Kidney (tissue), 14 donors: ENCODE measurements around the gene FAM89B. TPM values are rescaled to one million over a fixed set of nuclear protein-coding genes. Genes with fewer than 3 reads are reported as not detected.

Experiments
- DNase-seq, 5 donors: peaks; one replicate each; pipeline ENCODE4 v3.0.0-alpha.2; 2013 to 2020
- FAIRE-seq: peaks from 2 replicates; lab custom pipeline; 2012; peaks lifted over from hg19 to GRCh38; lab: Jason Lieb, UNC
- H3K27ac ChIP-seq, 2 donors: one replicate each; pipeline ENCODE4 v1.7.0; 2013; ENCODE audit warnings: low read depth in 2 of 2, low read length in 2 of 2, inconsistent platforms in 1 of 2
- H3K27me3 ChIP-seq: one replicate; pipeline ENCODE4 v1.7.1; 2013; ENCODE audit warnings: low read length, inconsistent platforms; ENCODE audit not compliant: control insufficient read depth, insufficient read depth
- H3K36me3 ChIP-seq, 3 donors: one replicate each; pipeline versions ENCODE4 v1.7.0 to v1.7.1; 2013; ENCODE audit warnings: low read length in 3 of 3, control low read depth in 1 of 3, inconsistent platforms in 1 of 3; ENCODE audit not compliant: insufficient read depth in 3 of 3, control insufficient read depth in 2 of 3
- H3K4me1 ChIP-seq, 3 donors: one replicate each; pipeline versions ENCODE4 v1.7.0 to v1.7.1; 2013; ENCODE audit warnings: low read length in 3 of 3, inconsistent platforms in 1 of 3, low read depth in 1 of 3; ENCODE audit not compliant: control insufficient read depth in 2 of 3, insufficient read depth in 2 of 3
- H3K4me3 ChIP-seq, 3 donors: one replicate each; pipeline versions ENCODE4 v1.7.0 to v1.8.1; 2013; ENCODE audit warnings: low read length in 3 of 3, control low read depth in 1 of 3, inconsistent platforms in 1 of 3
- H3K9ac ChIP-seq, 3 donors: one replicate each; pipeline versions ENCODE4 v1.7.0 to v1.7.1; 2013; ENCODE audit warnings: low read length in 3 of 3, control low read depth in 1 of 3, inconsistent platforms in 1 of 3
- H3K9me3 ChIP-seq, 3 donors: one replicate each; pipeline versions ENCODE4 v1.7.0 to v1.7.1; 2013; ENCODE audit warnings: low read length in 3 of 3, control low read depth in 1 of 3, inconsistent platforms in 1 of 3; ENCODE audit not compliant: control insufficient read depth in 2 of 3, insufficient read depth in 1 of 3
- CTCF ChIP-seq: IDR thresholded peaks from 3 replicates; pipeline ENCODE4 v1.5.1; 2012; ENCODE audit warnings: mild to moderate bottlenecking, moderate library complexity, borderline replicate concordance; ENCODE audit not compliant: insufficient read depth; ENCODE audit errors: extremely low read depth
- intact Hi-C: fragments of 100-400 bp; cut with DNase I; formaldehyde crosslinking; loops from one replicate; pipeline ENCODE4 v1.11.1; 2022
- polyA plus RNA-seq: library from polyadenylated mRNA; stranded (reverse); fragments of 350-450 nt; fragmentation: Illumina TruSeq; extraction: RNeasy Lipid Tissue Mini Kit (QIAGEN cat#74804); gene quantifications from one replicate; pipeline ENCODE4 v1.2.3, GENCODE V29; 2014; ENCODE audit warnings: low read depth, low replicate concordance; ENCODE audit not compliant: insufficient read depth
- total RNA-seq: library from RNA; stranded (reverse); fragmentation: NEBNext Ultra II Directional; extraction: Animal tissue kit (Norgen Biotek cat#: 25700); gene quantifications from one replicate; pipeline ENCODE4 v1.2.1, GENCODE V29; 2021
- donor health status: control.
- donor health status: control.
- donor health status: control.
- donor health status: control.
- donor health status: control.
- donor health status: DM: yes; HTN: yes; CAD: no.
- donor health status: Normal renal cell carcinoma (clear cell type).

Gene FAM89B
- total and polyA plus RNA-seq, 2 donors from 2014 or later = 33.5 to 36.7 TPM

- intact Hi-C loops = no loop called here
- no peaks in the 10 kb centered on the region for H3K36me3 ChIP-seq
- no peak overlapping the region for H3K9ac ChIP-seq
- no peaks in the 10 kb centered on the region for H3K27me3 ChIP-seq
- FAIRE-seq (no peak), DNase-seq (peak in 1 of 5 donors; percentile 50)
- TF ChIP-seq CTCF = no peak
- H3K9me3 ChIP-seq = no peaks in the 10 kb centered on the region
- peak overlapping the region in 1 of 2 donors; percentile 20 for H3K27ac ChIP-seq
- peaks cover 0 to 48% (median 13%) of the 10 kb centered on the region in 3 donors for H3K4me1 ChIP-seq
- H3K4me3 ChIP-seq = no peak overlapping the region
These were observed 17.4 kb upstream of the FAM89B start for GRCh38 chr11:65554842-65555430.

GRCh38 chr11:65555693-65556231 is 16.6 kb upstream of the FAM89B start:
- H3K9me3 ChIP-seq = no peaks in the 10 kb centered on the region
- H3K9ac ChIP-seq = no peak overlapping the region
- H3K27ac ChIP-seq = peak overlapping the region in 1 of 2 donors; percentile 61
- peak in 2 of 5 donors; percentile 57 to 91 for DNase-seq
- H3K27me3 ChIP-seq = no peaks in the 10 kb centered on the region
- TF ChIP-seq CTCF = no peak
- FAIRE-seq = no peak
- no peak overlapping the region for H3K4me3 ChIP-seq
- intact Hi-C loops = no loop called here
- H3K4me1 ChIP-seq = peaks cover 0 to 54% (median 13%) of the 10 kb centered on the region in 3 donors
- no peaks in the 10 kb centered on the region for H3K36me3 ChIP-seq

- DNase-seq (peak in 1 of 5 donors; percentile 49), FAIRE-seq (no peak)
- H3K27ac ChIP-seq = peak overlapping the region; percentile 58 to 78
- intact Hi-C loops = no loop called here
- no peaks in the 10 kb centered on the region for H3K9me3 ChIP-seq
- H3K27me3 ChIP-seq = no peaks in the 10 kb centered on the region
- peaks cover 0 to 53% (median 18%) of the 10 kb centered on the region in 3 donors for H3K4me1 ChIP-seq
- H3K36me3 ChIP-seq = no peaks in the 10 kb centered on the region
- peak overlapping the region in 1 of 3 donors; percentile 83 for H3K9ac ChIP-seq
- no peak for TF ChIP-seq CTCF
- peak overlapping the region; percentile 35 to 50 (median 43) for H3K4me3 ChIP-seq
These were observed 15.7 kb upstream of the FAM89B start for GRCh38 chr11:65556470-65557279.
